Esophagus squamous epithelium (tissue), 5 donors: ENCODE data around the gene SCYL3. TPM values are rescaled to one million over a fixed set of nuclear protein-coding genes. Genes with fewer than 3 reads are reported as not detected.
"Not testable (repeated sequence)": the region's sequence is repeated elsewhere in the genome, so short reads cannot be mapped to it uniquely, and the experiment has no call there.

ENCODE experiments used
- DNase-seq: peaks from one replicate; lab custom pipeline; 2025; lab: John Stamatoyannopoulos, UW
- H3K27ac ChIP-seq, 4 donors: fragments of 200-600 bp; sonication (generic); one replicate each; pipeline ENCODE4 v1.5.1; 2016 to 2019; ENCODE audit warnings: mild to moderate bottlenecking in 1 of 4
- H3K27me3 ChIP-seq, 4 donors: fragments of 200-600 bp; sonication (generic); 1 replicate in 3 of 4; 2 replicates in 1 of 4; pipeline versions ENCODE4 v1.5.1 to v1.6.0; 2017 to 2021; ENCODE audit warnings: antibody characterized with exemption in 1 of 4
- H3K36me3 ChIP-seq, 3 donors: fragments of 200-600 bp; sonication (generic); one replicate each; pipeline ENCODE4 v1.5.1; 2016 to 2019
- H3K4me1 ChIP-seq, 3 donors: fragments of 200-600 bp; sonication (generic); one replicate each; pipeline ENCODE4 v1.5.1; 2017 to 2019
- H3K4me3 ChIP-seq, 4 donors: fragments of 200-600 bp; sonication (generic); 1 replicate in 3 of 4; 2 replicates in 1 of 4; pipeline ENCODE4 v1.5.1; 2016 to 2019; ENCODE audit warnings: mild to moderate bottlenecking in 2 of 4, moderate library complexity in 1 of 4
- H3K9me3 ChIP-seq, 3 donors: fragments of 200-600 bp; sonication (generic); one replicate each; pipeline ENCODE4 v1.5.1; 2016 to 2019
- CTCF ChIP-seq, 6 experiments: fragments of 450-650 bp in 4 of 6; fragments of 200-600 bp in 2 of 6; sonication (generic) in 2 of 6; IDR thresholded peaks; one replicate each; pipeline ENCODE4 v1.5.1; 2016 to 2019; ENCODE audit warnings: antibody characterized with exemption in 6 of 6, mild to moderate bottlenecking in 4 of 6, moderate library complexity in 4 of 6
- POLR2A ChIP-seq, 4 donors: fragments of 450-650 bp; IDR thresholded peaks; one replicate each; pipeline ENCODE4 v1.6.1; 2017; ENCODE audit warnings: antibody characterized with exemption in 4 of 4, mild to moderate bottlenecking in 4 of 4, moderate library complexity in 3 of 4
- WGBS, 2 donors: methylation state at CpG; one replicate each; pipeline ENCODE4 v1.1.5; 2018; 5-methylcytosine and 5-hydroxymethylcytosine counted together
- intact Hi-C: fragments of 100-400 bp; cut with DNase I; formaldehyde crosslinking; loops from one replicate; pipeline ENCODE4 v1.15.0; 2022
- total RNA-seq, 4 donors: library from RNA; depleted of rRNA; stranded (reverse); fragments of >200 nt; gene quantifications; one replicate each; pipeline ENCODE4 v1.1.0, GENCODE V29; 2016
- donor health status: DM: yes; HTN: yes; CAD: no.

Gene SCYL3
- total RNA-seq, 4 donors from 2014 or later = 4.8 to 10.1 (median 9.2) TPM

GRCh38 chr1:169814265-169814664 is 79.4 kb downstream of the SCYL3 start:
- DNase-seq = no peak
- TF ChIP-seq CTCF (IDR thresholded peaks at IDR 0.05) = no peak
- no peak for TF ChIP-seq POLR2A (IDR thresholded peaks at IDR 0.05)
- H3K27me3 ChIP-seq = no peaks in the 10 kb centered on the region
- H3K4me3 ChIP-seq = no peak overlapping the region
- H3K9me3 ChIP-seq = no peaks in the 10 kb centered on the region
- H3K36me3 ChIP-seq = peaks cover 0 to 8% (median 0%) of the 10 kb centered on the region in 3 donors
- 61 to 68% methylated on average over 2 of the region's 2 CpGs for WGBS, 2 donors
- no peak overlapping the region for H3K27ac ChIP-seq
- no peaks in the 10 kb centered on the region for H3K4me1 ChIP-seq
- intact Hi-C loops = no loop called here

GRCh38 chr1:169812131-169812530 is 81.6 kb downstream of the SCYL3 start:
- WGBS, 2 donors = 78 to 91% methylated on average over 2 of the region's 2 CpGs
- H3K4me1 ChIP-seq = no peaks in the 10 kb centered on the region
- DNase-seq = no peak
- H3K9me3 ChIP-seq = no peaks in the 10 kb centered on the region
- intact Hi-C loops = no loop called here
- peaks cover 0 to 23% (median 0%) of the 10 kb centered on the region in 3 donors for H3K36me3 ChIP-seq
- H3K27ac ChIP-seq = no peak overlapping the region
- H3K27me3 ChIP-seq = no peaks in the 10 kb centered on the region
- no peak for TF ChIP-seq CTCF (IDR thresholded peaks at IDR 0.05)
- TF ChIP-seq POLR2A (IDR thresholded peaks at IDR 0.05) = no peak
- no peak overlapping the region for H3K4me3 ChIP-seq

GRCh38 chr1:169811418-169812035 is 82.2 kb downstream of the SCYL3 start:
- peaks cover 0 to 29% (median 0%) of the 10 kb centered on the region in 3 donors for H3K36me3 ChIP-seq
- H3K9me3 ChIP-seq, intact Hi-C loops, H3K27ac ChIP-seq, DNase-seq, H3K4me1 ChIP-seq, H3K27me3 ChIP-seq, H3K4me3 ChIP-seq: not testable (repeated sequence)

- H3K27me3 ChIP-seq = no peaks in the 10 kb centered on the region
- no peak overlapping the region for H3K4me3 ChIP-seq
- H3K27ac ChIP-seq = no peak overlapping the region
- H3K9me3 ChIP-seq = no peaks in the 10 kb centered on the region
- H3K4me1 ChIP-seq = no peaks in the 10 kb centered on the region
- H3K36me3 ChIP-seq = peaks cover 0 to 45% (median 0%) of the 10 kb centered on the region in 3 donors
- WGBS, 2 donors = 44 to 58% methylated on average over 3 to 4 of the region's 4 CpGs
- DNase-seq = no peak
- intact Hi-C loops = no loop called here
- TF ChIP-seq CTCF (IDR thresholded peaks at IDR 0.05) (peak in 5 of 6 experiments; percentile 41 to 66 (median 50)), POLR2A (IDR thresholded peaks at IDR 0.05) (no peak)
Measured at GRCh38 chr1:169809370-169810095, 84.2 kb downstream of the SCYL3 start.

- H3K36me3 ChIP-seq = peaks cover 0 to 59% (median 0%) of the 10 kb centered on the region in 3 donors
- no peak overlapping the region for H3K4me3 ChIP-seq
- H3K4me1 ChIP-seq = no peaks in the 10 kb centered on the region
- intact Hi-C loops = no loop called here
- WGBS, 2 donors = 84 to 88% methylated on average over 2 of the region's 2 CpGs
- no peaks in the 10 kb centered on the region for H3K9me3 ChIP-seq
- H3K27me3 ChIP-seq = no peaks in the 10 kb centered on the region
- no peak for DNase-seq
- TF ChIP-seq POLR2A (IDR thresholded peaks at IDR 0.05) = no peak
- H3K27ac ChIP-seq = no peak overlapping the region
Measured at GRCh38 chr1:169804941-169805340, 88.8 kb downstream of the SCYL3 start.

GRCh38 chr1:169802888-169803287 is 90.8 kb downstream of the SCYL3 start:
- Histone ChIP-seq H3K27ac (no peak overlapping the region), H3K4me1 (no peaks in the 10 kb centered on the region), H3K27me3 (no peaks in the 10 kb centered on the region), H3K4me3 (no peak overlapping the region), H3K36me3 (peaks cover 0 to 49% (median 0%) of the 10 kb centered on the region in 3 donors), H3K9me3 (no peaks in the 10 kb centered on the region)
- intact Hi-C loops = no loop called here
- TF ChIP-seq POLR2A (IDR thresholded peaks at IDR 0.05) (no peak), CTCF (IDR thresholded peaks at IDR 0.05) (no peak)
- DNase-seq = no peak
